GM12878 (cell line): ENCODE measurements around the gene PELI1. TPM values are rescaled to one million over a fixed set of nuclear protein-coding genes. Genes with fewer than 3 reads are reported as not detected.

Experiments used
- BACH1 ChIP-seq: fragments of 450-650 bp; IDR thresholded peaks from 2 replicates; pipeline ENCODE4 v1.6.1; 2017; ENCODE audit warnings: mild to moderate bottlenecking, borderline replicate concordance
- GATAD2B ChIP-seq: fragments of 450-650 bp; conservative IDR thresholded peaks from 2 replicates; pipeline ENCODE4 v1.6.1; 2017; ENCODE audit warnings: low read depth, mild to moderate bottlenecking, moderate library complexity
- HDAC2 ChIP-seq: fragments of 200-600 bp; sonication (generic); IDR thresholded peaks from 2 replicates; pipeline ENCODE4 v1.6.1; 2017
- POLR2AphosphoS5 ChIP-seq: IDR thresholded peaks from 2 replicates; pipeline ENCODE4 v1.6.1; 2011; ENCODE audit warnings: mild to moderate bottlenecking, low read length, inconsistent platforms
- RELA ChIP-seq: fragments of 450-650 bp; IDR thresholded peaks from 2 replicates; pipeline ENCODE4 v1.8.0; 2014; ENCODE audit warnings: borderline replicate concordance; ENCODE audit not compliant: partially characterized antibody
- RFX5 ChIP-seq: IDR thresholded peaks from 2 replicates; pipeline ENCODE4 v1.6.1; 2011; ENCODE audit warnings: low read depth, low read length, improper control_type of control experiment
- SMC3 ChIP-seq: IDR thresholded peaks from 2 replicates; pipeline ENCODE4 v1.6.1; 2011; ENCODE audit warnings: low read length, improper control_type of control experiment, borderline replicate concordance
- SREBF1 ChIP-seq: IDR thresholded peaks from 2 replicates; pipeline ENCODE4 v1.6.1; 2012; ENCODE audit warnings: mild to moderate bottlenecking, low read length
- SUPT20H ChIP-seq: IDR thresholded peaks from 2 replicates; pipeline ENCODE4 v1.6.1; 2011; ENCODE audit warnings: low read depth, mild to moderate bottlenecking, low read length, moderate library complexity, borderline replicate concordance; ENCODE audit not compliant: control insufficient read depth
- TBL1XR1 ChIP-seq: IDR thresholded peaks from 2 replicates; pipeline ENCODE4 v1.6.1; 2012; ENCODE audit warnings: low read depth, low read length, improper control_type of control experiment
- ZNF622 ChIP-seq: fragments of 450-650 bp; IDR thresholded peaks from 2 replicates; pipeline ENCODE4 v1.6.1; 2017; ENCODE audit warnings: mild to moderate bottlenecking, inconsistent platforms
- ZZZ3 ChIP-seq: IDR thresholded peaks from 2 replicates; pipeline ENCODE4 v1.6.1; 2011; ENCODE audit warnings: low read depth; ENCODE audit not compliant: control insufficient read depth, insufficient read length
- polyA plus RNA-seq, 11 experiments: library from polyadenylated mRNA; depleted of rRNA in 4 of 11; unstranded in 6 of 11; stranded (reverse) in 5 of 11; fragments of >200 nt; fragmentation: Nextera tagmentation in 4 of 11; fragmentation: Illumina TruSeq in 1 of 11; extraction: Ambion mirVana in 4 of 11; extraction: Trizol in 1 of 11; gene quantifications; 1 replicate in 1 of 11; 2 replicates in 10 of 11; pipeline versions ENCODE4 v1.2.1 to v1.2.3, GENCODE V29; 2011 to 2016; ENCODE audit warnings: inconsistent platforms in 2 of 11, missing spikeins in 2 of 11, low read depth in 1 of 11
- total RNA-seq, 4 experiments: library from RNA; depleted of rRNA in 3 of 4; stranded (reverse); fragments of >200 nt in 3 of 4; fragmentation: Illumina TruSeq in 1 of 4; extraction: Trizol in 1 of 4; gene quantifications; 2 replicates each; pipeline versions ENCODE4 v1.2.1 to v1.2.3, GENCODE V29; 2013 to 2021
- TF ChIP-seq, protein P1 (sequence below): fragments of 450-650 bp; IDR thresholded peaks from 2 replicates; pipeline ENCODE4 v1.6.1; 2018; ENCODE audit warnings: mild to moderate bottlenecking, low read depth, moderate library complexity; ENCODE audit not compliant: partially characterized antibody
- TF ChIP-seq, protein P2 (sequence below): fragments of 450-650 bp; IDR thresholded peaks from 2 replicates; pipeline ENCODE4 v1.6.1; 2014; ENCODE audit warnings: mild to moderate bottlenecking
- TF ChIP-seq, protein P3 (sequence below): IDR thresholded peaks from 2 replicates; pipeline ENCODE4 v1.6.1; 2012; ENCODE audit warnings: mild to moderate bottlenecking, low read depth, low read length
- TF ChIP-seq, protein P4 (sequence below): fragments of 450-650 bp; conservative IDR thresholded peaks from 2 replicates; pipeline ENCODE4 v1.6.1; 2017; ENCODE audit warnings: mild to moderate bottlenecking, moderate library complexity
- TF ChIP-seq, protein P5 (sequence below): fragments of 450-650 bp; IDR thresholded peaks from 2 replicates; pipeline ENCODE4 v1.6.1; 2017; ENCODE audit warnings: mild to moderate bottlenecking

Gene PELI1
- total and polyA plus RNA-seq, 10 of the 15 experiments (the other 5 are each of a cell fraction or from before 2014, with no cell fraction given): 12.1 to 92.0 (median 39.8) TPM

DNA sequence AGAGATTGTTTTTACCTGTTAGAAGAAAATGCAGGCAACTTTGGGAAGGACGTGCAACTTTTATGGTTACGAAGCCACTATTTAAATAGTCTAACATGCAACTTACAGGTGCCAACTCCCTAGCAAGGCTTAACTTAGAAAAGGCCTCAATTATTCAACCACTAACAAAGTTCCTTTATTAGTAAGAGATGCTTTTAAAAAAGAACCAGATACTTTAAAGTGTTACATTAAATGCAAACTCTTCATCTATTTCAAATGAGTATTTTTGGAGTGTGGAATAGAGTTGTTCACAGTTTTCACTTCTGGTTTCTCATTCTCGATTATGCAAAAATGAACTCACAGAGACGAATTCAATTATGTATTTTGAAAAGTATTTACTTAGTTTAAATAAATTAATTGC, 51.7 kb downstream of the PELI1 start (continued):
- TF ChIP-seq, protein P1, sequence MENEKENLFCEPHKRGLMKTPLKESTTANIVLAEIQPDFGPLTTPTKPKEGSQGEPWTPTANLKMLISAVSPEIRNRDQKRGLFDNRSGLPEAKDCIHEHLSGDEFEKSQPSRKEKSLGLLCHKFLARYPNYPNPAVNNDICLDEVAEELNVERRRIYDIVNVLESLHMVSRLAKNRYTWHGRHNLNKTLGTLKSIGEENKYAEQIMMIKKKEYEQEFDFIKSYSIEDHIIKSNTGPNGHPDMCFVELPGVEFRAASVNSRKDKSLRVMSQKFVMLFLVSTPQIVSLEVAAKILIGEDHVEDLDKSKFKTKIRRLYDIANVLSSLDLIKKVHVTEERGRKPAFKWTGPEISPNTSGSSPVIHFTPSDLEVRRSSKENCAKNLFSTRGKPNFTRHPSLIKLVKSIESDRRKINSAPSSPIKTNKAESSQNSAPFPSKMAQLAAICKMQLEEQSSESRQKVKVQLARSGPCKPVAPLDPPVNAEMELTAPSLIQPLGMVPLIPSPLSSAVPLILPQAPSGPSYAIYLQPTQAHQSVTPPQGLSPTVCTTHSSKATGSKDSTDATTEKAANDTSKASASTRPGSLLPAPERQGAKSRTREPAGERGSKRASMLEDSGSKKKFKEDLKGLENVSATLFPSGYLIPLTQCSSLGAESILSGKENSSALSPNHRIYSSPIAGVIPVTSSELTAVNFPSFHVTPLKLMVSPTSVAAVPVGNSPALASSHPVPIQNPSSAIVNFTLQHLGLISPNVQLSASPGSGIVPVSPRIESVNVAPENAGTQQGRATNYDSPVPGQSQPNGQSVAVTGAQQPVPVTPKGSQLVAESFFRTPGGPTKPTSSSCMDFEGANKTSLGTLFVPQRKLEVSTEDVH: peak; percentile 29
- TF ChIP-seq SUPT20H (no peak), ZNF622 (no peak), GATAD2B (no peak), BACH1 (no peak; the same call in 1 of the 2 replicates), RELA (no peak), POLR2AphosphoS5 (no peak), HDAC2 (no peak), SMC3 (peak; percentile 4; the same call in 1 of the 2 replicates), TBL1XR1 (peak; percentile 92; the same call in 1 of the 2 replicates), ZZZ3 (no peak), RFX5 (0 out of 2 replicates have a peak, but pooled peaks have one; percentile 24), SREBF1 (peak; percentile 47; the same call in 1 of the 2 replicates)
- TF ChIP-seq, protein P2, sequence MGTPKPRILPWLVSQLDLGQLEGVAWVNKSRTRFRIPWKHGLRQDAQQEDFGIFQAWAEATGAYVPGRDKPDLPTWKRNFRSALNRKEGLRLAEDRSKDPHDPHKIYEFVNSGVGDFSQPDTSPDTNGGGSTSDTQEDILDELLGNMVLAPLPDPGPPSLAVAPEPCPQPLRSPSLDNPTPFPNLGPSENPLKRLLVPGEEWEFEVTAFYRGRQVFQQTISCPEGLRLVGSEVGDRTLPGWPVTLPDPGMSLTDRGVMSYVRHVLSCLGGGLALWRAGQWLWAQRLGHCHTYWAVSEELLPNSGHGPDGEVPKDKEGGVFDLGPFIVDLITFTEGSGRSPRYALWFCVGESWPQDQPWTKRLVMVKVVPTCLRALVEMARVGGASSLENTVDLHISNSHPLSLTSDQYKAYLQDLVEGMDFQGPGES: no peak
- TF ChIP-seq, protein P3, sequence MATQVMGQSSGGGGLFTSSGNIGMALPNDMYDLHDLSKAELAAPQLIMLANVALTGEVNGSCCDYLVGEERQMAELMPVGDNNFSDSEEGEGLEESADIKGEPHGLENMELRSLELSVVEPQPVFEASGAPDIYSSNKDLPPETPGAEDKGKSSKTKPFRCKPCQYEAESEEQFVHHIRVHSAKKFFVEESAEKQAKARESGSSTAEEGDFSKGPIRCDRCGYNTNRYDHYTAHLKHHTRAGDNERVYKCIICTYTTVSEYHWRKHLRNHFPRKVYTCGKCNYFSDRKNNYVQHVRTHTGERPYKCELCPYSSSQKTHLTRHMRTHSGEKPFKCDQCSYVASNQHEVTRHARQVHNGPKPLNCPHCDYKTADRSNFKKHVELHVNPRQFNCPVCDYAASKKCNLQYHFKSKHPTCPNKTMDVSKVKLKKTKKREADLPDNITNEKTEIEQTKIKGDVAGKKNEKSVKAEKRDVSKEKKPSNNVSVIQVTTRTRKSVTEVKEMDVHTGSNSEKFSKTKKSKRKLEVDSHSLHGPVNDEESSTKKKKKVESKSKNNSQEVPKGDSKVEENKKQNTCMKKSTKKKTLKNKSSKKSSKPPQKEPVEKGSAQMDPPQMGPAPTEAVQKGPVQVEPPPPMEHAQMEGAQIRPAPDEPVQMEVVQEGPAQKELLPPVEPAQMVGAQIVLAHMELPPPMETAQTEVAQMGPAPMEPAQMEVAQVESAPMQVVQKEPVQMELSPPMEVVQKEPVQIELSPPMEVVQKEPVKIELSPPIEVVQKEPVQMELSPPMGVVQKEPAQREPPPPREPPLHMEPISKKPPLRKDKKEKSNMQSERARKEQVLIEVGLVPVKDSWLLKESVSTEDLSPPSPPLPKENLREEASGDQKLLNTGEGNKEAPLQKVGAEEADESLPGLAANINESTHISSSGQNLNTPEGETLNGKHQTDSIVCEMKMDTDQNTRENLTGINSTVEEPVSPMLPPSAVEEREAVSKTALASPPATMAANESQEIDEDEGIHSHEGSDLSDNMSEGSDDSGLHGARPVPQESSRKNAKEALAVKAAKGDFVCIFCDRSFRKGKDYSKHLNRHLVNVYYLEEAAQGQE: no peak
- TF ChIP-seq, protein P4, sequence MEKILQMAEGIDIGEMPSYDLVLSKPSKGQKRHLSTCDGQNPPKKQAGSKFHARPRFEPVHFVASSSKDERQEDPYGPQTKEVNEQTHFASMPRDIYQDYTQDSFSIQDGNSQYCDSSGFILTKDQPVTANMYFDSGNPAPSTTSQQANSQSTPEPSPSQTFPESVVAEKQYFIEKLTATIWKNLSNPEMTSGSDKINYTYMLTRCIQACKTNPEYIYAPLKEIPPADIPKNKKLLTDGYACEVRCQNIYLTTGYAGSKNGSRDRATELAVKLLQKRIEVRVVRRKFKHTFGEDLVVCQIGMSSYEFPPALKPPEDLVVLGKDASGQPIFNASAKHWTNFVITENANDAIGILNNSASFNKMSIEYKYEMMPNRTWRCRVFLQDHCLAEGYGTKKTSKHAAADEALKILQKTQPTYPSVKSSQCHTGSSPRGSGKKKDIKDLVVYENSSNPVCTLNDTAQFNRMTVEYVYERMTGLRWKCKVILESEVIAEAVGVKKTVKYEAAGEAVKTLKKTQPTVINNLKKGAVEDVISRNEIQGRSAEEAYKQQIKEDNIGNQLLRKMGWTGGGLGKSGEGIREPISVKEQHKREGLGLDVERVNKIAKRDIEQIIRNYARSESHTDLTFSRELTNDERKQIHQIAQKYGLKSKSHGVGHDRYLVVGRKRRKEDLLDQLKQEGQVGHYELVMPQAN: no peak
- TF ChIP-seq, protein P5, sequence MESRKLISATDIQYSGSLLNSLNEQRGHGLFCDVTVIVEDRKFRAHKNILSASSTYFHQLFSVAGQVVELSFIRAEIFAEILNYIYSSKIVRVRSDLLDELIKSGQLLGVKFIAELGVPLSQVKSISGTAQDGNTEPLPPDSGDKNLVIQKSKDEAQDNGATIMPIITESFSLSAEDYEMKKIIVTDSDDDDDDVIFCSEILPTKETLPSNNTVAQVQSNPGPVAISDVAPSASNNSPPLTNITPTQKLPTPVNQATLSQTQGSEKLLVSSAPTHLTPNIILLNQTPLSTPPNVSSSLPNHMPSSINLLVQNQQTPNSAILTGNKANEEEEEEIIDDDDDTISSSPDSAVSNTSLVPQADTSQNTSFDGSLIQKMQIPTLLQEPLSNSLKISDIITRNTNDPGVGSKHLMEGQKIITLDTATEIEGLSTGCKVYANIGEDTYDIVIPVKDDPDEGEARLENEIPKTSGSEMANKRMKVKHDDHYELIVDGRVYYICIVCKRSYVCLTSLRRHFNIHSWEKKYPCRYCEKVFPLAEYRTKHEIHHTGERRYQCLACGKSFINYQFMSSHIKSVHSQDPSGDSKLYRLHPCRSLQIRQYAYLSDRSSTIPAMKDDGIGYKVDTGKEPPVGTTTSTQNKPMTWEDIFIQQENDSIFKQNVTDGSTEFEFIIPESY: no peak
